CD14-positive monocyte (primary cell): ENCODE measurements around the gene ZBTB3. TPM values are rescaled to one million over a fixed set of nuclear protein-coding genes. Genes with fewer than 3 reads are reported as not detected.

Experiments used
- DNase-seq, 3 donors: peaks; one replicate each; pipeline ENCODE4 v3.0.0-alpha.2; 2011 to 2022
- H2AFZ ChIP-seq: 2 replicates; pipeline ENCODE4 v1.6.0; 2012; ENCODE audit warnings: mild to moderate bottlenecking, low read depth, low read length, inconsistent platforms; ENCODE audit not compliant: insufficient read depth, poor library complexity, severe bottlenecking
- H3K27ac ChIP-seq, 2 donors: 1 replicate in 1 of 2; 2 replicates in 1 of 2; pipeline ENCODE4 v1.5.1; 2012 to 2013; ENCODE audit warnings: low read length in 2 of 2, control low read depth in 1 of 2, inconsistent platforms in 1 of 2, low read depth in 1 of 2, mild to moderate bottlenecking in 1 of 2
- H3K27me3 ChIP-seq, 2 donors: one replicate each; pipeline versions ENCODE4 v1.6.0 to v1.6.1; 2011 to 2013; ENCODE audit warnings: low read length in 2 of 2; ENCODE audit not compliant: control insufficient read depth in 2 of 2, insufficient read depth in 2 of 2
- H3K36me3 ChIP-seq, 2 donors: replicated peaks in 1 of 2; 1 replicate in 1 of 2; 2 replicates in 1 of 2; pipeline versions ENCODE4 v1.5.1 to v1.6.1; 2012 to 2013; ENCODE audit warnings: low read length in 2 of 2, control low read depth in 1 of 2, inconsistent platforms in 1 of 2, mild to moderate bottlenecking in 1 of 2; ENCODE audit not compliant: insufficient read depth in 2 of 2, control insufficient read depth in 1 of 2
- H3K4me1 ChIP-seq, 2 donors: 1 replicate in 1 of 2; 2 replicates in 1 of 2; pipeline versions ENCODE4 v1.5.1 to v1.6.1; 2012 to 2013; ENCODE audit warnings: low read length in 2 of 2, control low read depth in 1 of 2, inconsistent platforms in 1 of 2, mild to moderate bottlenecking in 1 of 2, moderate library complexity in 1 of 2; ENCODE audit not compliant: insufficient read depth in 2 of 2, control insufficient read depth in 1 of 2
- H3K4me2 ChIP-seq: replicated peaks from 2 replicates; pipeline ENCODE3; 2012; ENCODE audit warnings: low read length, moderate library complexity, mild to moderate bottlenecking; ENCODE audit not compliant: poor library complexity, severe bottlenecking; ENCODE audit errors: extremely low read depth
- H3K4me3 ChIP-seq, 3 experiments: fragments of 200-600 bp in 1 of 3; sonication (generic) in 1 of 3; replicated peaks in 1 of 3; 1 replicate in 2 of 3; 2 replicates in 1 of 3; pipeline ENCODE4 v1.5.1; 2011 to 2013; ENCODE audit warnings: low read length in 3 of 3, mild to moderate bottlenecking in 3 of 3, control low read depth in 2 of 3, low read depth in 2 of 3, inconsistent platforms in 1 of 3, moderate library complexity in 1 of 3
- H3K79me2 ChIP-seq: 2 replicates; pipeline ENCODE4 v1.6.0; 2012; ENCODE audit warnings: mild to moderate bottlenecking, control low read depth, inconsistent platforms, low read length, moderate library complexity; ENCODE audit not compliant: insufficient read depth
- H3K9ac ChIP-seq: 2 replicates; pipeline ENCODE4 v1.6.0; 2017; ENCODE audit warnings: low read length, mild to moderate bottlenecking; ENCODE audit not compliant: insufficient read depth, poor library complexity, severe bottlenecking
- H3K9me3 ChIP-seq, 2 donors: replicated peaks in 1 of 2; 1 replicate in 1 of 2; 2 replicates in 1 of 2; pipeline versions ENCODE4 v1.5.1 to v1.6.1; 2012 to 2013; ENCODE audit warnings: low read length in 2 of 2, control low read depth in 1 of 2; ENCODE audit not compliant: control insufficient read depth in 1 of 2, insufficient read depth in 1 of 2
- H4K20me1 ChIP-seq: 2 replicates; pipeline ENCODE4 v1.6.0; 2012; ENCODE audit warnings: mild to moderate bottlenecking, low read length, control low read depth, moderate library complexity; ENCODE audit not compliant: insufficient read depth
- H3K27ac Mint-ChIP-seq, 7 donors: one replicate each; pipeline ENCODE4 v1.8.0; 2020; ENCODE audit warnings: mild to moderate bottlenecking in 7 of 7, mixed read lengths in 7 of 7, moderate library complexity in 6 of 7, inconsistent platforms in 2 of 7
- H3K27me3 Mint-ChIP-seq, 3 donors: one replicate each; pipeline ENCODE4 v1.8.0; 2021 to 2022; ENCODE audit warnings: low read depth in 3 of 3, mild to moderate bottlenecking in 3 of 3, mixed read lengths in 3 of 3, moderate library complexity in 3 of 3, inconsistent platforms in 1 of 3
- H3K36me3 Mint-ChIP-seq, 2 donors: one replicate each; pipeline ENCODE4 v1.8.0; 2020; ENCODE audit warnings: mixed read lengths in 2 of 2, inconsistent platforms in 1 of 2, mild to moderate bottlenecking in 1 of 2
- H3K4me1 Mint-ChIP-seq: one replicate; pipeline ENCODE4 v1.8.0; 2020; ENCODE audit warnings: mild to moderate bottlenecking, mixed read lengths
- H3K4me3 Mint-ChIP-seq, 2 donors: one replicate each; pipeline ENCODE4 v1.8.0; 2020; ENCODE audit warnings: mild to moderate bottlenecking in 2 of 2, mixed read lengths in 2 of 2, moderate library complexity in 1 of 2
- H3K9me3 Mint-ChIP-seq, 7 donors: one replicate each; pipeline ENCODE4 v1.8.0; 2020 to 2022; ENCODE audit warnings: mixed read lengths in 7 of 7, mild to moderate bottlenecking in 6 of 7, moderate library complexity in 6 of 7, inconsistent platforms in 2 of 7
- CTCF ChIP-seq: fragments of 200-600 bp; IDR thresholded peaks from one replicate; pipeline ENCODE4 v1.8.0; 2022; ENCODE audit warnings: antibody characterized with exemption, mild to moderate bottlenecking
- WGBS: methylation state at CpG from one replicate; pipeline ENCODE4 v1.1.5; 2013; ENCODE audit warnings: missing lambda C conversion rate; ENCODE audit not compliant: insufficient coverage; 5-methylcytosine and 5-hydroxymethylcytosine counted together
- intact Hi-C, 2 donors: fragments of 100-400 bp; cut with micrococcal nuclease; formaldehyde crosslinking; loops; one replicate each; pipeline versions ENCODE4 v1.15.0 to v1.15.1; 2023
- polyA plus RNA-seq, 3 donors: library from polyadenylated mRNA; depleted of rRNA in 1 of 3; unstranded in 2 of 3; stranded (reverse) in 1 of 3; fragments of 300-500 nt in 2 of 3; fragments of >200 nt in 1 of 3; fragmentation: Illumina TruSeq in 2 of 3; gene quantifications; 1 replicate in 2 of 3; 2 replicates in 1 of 3; pipeline ENCODE4 v1.2.3, GENCODE V29; 2012 to 2021

The ZBTB3 gene
- polyA plus RNA-seq, 3 donors, result 1.7 to 4.5 (median 2.0) TPM

DNA sequence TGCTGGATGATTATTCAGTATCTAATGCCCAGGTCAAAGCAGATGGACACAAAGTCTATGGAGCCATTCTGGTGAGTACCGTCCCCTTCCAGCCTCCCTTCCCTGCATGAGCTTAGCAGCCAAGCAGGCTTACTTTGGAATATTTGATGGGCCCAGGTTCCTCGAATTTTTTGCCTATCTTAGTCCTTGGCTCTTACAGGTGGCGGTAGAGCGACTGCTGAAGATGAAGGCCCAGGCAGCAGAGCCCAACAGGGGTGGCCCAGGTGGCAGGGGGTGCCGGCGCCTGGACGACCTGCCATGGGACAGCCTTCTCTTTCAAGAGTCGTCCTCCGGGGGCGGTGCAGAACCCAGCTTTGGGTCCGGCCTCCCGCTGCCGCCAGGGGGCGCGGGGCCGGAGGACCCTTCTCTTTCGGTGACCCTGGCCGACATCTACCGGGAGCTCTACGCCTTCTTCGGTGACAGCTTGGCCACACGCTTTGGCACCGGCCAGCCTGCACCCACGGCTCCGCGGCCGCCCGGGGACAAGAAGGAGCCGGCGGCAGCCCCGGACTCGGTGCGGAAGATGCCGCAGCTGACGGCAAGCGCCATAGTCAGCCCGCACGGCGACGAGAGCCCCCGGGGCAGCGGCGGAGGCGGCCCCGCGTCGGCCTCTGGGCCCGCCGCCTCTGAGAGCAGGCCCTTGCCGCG is 32.5 kb upstream of the ZBTB3 start:
- intact Hi-C loops, result loop anchor here (1.0 to 10.0 kb wide), 7 partner anchors 25 to 192 kb away; partner anchors contain the start of genes POLR2G (in 1 of the 2), STX5 (in 1 of the 2), TEX54 (in 1 of the 2) and TUT1 (in 1 of the 2)
- H3K27me3 ChIP-seq, result no peaks in the 10 kb centered on the region
- peak overlapping the region; percentile 77 to 100 (median 84) for H3K4me3 ChIP-seq
- H3K4me1 ChIP-seq, result peaks cover 26 to 48% of the 10 kb centered on the region in 2 donors
- no peaks in the 10 kb centered on the region for H3K9me3 ChIP-seq
- peak overlapping the region; percentile 83 to 98 for H3K27ac ChIP-seq
- peak overlapping the region; percentile 93 for H2AFZ ChIP-seq
- peak overlapping the region; percentile 83 to 92 (median 89) for H3K27ac Mint-ChIP-seq
- H4K20me1 ChIP-seq, result peaks cover 11% of the 10 kb centered on the region
- peaks cover 59% of the 10 kb centered on the region for H3K79me2 ChIP-seq
- WGBS, result 2% methylated on average over 51 of the region's 51 CpGs
- peaks cover 0 to 3% (median 0%) of the 10 kb centered on the region in 7 donors for H3K9me3 Mint-ChIP-seq
- peaks cover 43% of the 10 kb centered on the region for H3K4me1 Mint-ChIP-seq
- H3K4me3 Mint-ChIP-seq, result peak overlapping the region; percentile 78 to 85
- peak overlapping the region; percentile 95 for H3K4me2 ChIP-seq
- H3K27me3 Mint-ChIP-seq, result no peaks in the 10 kb centered on the region
- H3K9ac ChIP-seq, result peak overlapping the region; percentile 98
- H3K36me3 ChIP-seq, result peaks cover 33 to 35% of the 10 kb centered on the region in 2 donors
- DNase-seq, result peak; percentile 85 to 89 (median 87)
- peaks cover 26 to 40% of the 10 kb centered on the region in 2 donors for H3K36me3 Mint-ChIP-seq
- peak; percentile 98 for TF ChIP-seq CTCF

DNA sequence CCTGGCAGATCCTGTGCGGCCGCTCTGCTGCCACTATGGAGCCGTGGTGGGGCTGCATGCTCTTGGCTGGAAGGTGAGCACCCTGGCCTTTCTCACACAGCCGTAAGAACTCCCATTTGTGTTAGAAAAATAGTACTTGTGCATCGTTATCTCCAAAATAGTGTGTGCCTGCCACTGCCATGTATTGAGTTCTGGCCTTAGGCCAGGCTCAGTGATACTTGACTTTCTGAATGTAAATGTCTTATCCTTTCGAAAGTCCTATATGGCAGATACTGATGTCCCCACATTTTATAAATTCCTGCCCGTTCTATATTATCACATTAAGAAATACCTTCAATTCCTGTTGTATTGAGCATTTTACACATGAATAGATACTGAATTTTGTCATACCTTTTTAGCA is 28.8 kb upstream of the ZBTB3 start:
- DNase-seq, result no peak
- no peak overlapping the region for H3K4me3 ChIP-seq
- H3K36me3 ChIP-seq, result peaks cover 24 to 27% of the 10 kb centered on the region in 2 donors
- Mint-ChIP-seq H3K36me3 (peaks cover 24 to 45% of the 10 kb centered on the region in 2 donors), H3K27ac (peak overlapping the region in 2 of 7 donors; percentile 25 to 49), H3K27me3 (peaks cover 0 to 1% (median 0%) of the 10 kb centered on the region in 3 donors), H3K9me3 (peaks cover 0 to 3% (median 0%) of the 10 kb centered on the region in 7 donors), H3K4me1 (peaks cover 10% of the 10 kb centered on the region), H3K4me3 (no peak overlapping the region)
- WGBS, result 100% methylated on average over 1 of the region's 7 CpGs
- H2AFZ ChIP-seq, result no peak overlapping the region
- peaks cover 21% of the 10 kb centered on the region for H3K79me2 ChIP-seq
- peaks cover 8 to 13% of the 10 kb centered on the region in 2 donors for H3K4me1 ChIP-seq
- H3K27ac ChIP-seq, result no peak overlapping the region
- TF ChIP-seq CTCF, result no peak
- intact Hi-C loops, result loop anchor here in 1 of 2 donors (10.0 kb wide), 1 partner anchor 188 kb away; the partner anchor contains the start of gene TUT1
- no peak overlapping the region for H3K9ac ChIP-seq
- H3K4me2 ChIP-seq, result no peak overlapping the region
- no peaks in the 10 kb centered on the region for H3K27me3 ChIP-seq
- H4K20me1 ChIP-seq, result no peaks in the 10 kb centered on the region
- no peaks in the 10 kb centered on the region for H3K9me3 ChIP-seq
